MM.1S (cell line): ENCODE data around the gene CDKN2B-AS1.

Experiments
- DNase-seq: peaks from one replicate; pipeline ENCODE4 v3.0.0-alpha.2; 2015
- H2AFZ ChIP-seq: fragments of 300-600 bp; sonication (generic); 2 replicates; pipeline ENCODE4 v1.6.0; 2016; ENCODE audit warnings: antibody characterized with exemption, low read length
- H3F3A ChIP-seq: fragments of 300-600 bp; sonication (generic); 2 replicates; pipeline ENCODE4 v1.6.1; 2016; ENCODE audit warnings: mild to moderate bottlenecking, antibody characterized with exemption, low read length, moderate library complexity, mixed read lengths; ENCODE audit not compliant: insufficient read depth
- H3K27ac ChIP-seq: fragments of 300-600 bp; sonication (generic); 2 replicates; pipeline ENCODE4 v1.5.1; 2016; ENCODE audit warnings: mild to moderate bottlenecking, low read length
- H3K27me3 ChIP-seq: fragments of 300-600 bp; sonication (generic); replicated peaks from 2 replicates; pipeline ENCODE4 v1.6.0; 2016; ENCODE audit warnings: low read length; ENCODE audit not compliant: insufficient read depth
- H3K36me3 ChIP-seq: fragments of 300-600 bp; sonication (generic); replicated peaks from 2 replicates; pipeline ENCODE4 v1.6.1; 2016; ENCODE audit warnings: mild to moderate bottlenecking, low read length, mixed read lengths; ENCODE audit not compliant: insufficient read depth
- H3K4me1 ChIP-seq: fragments of 300-600 bp; sonication (generic); 2 replicates; pipeline ENCODE4 v1.6.1; 2016; ENCODE audit warnings: low read length, mixed read lengths
- H3K4me2 ChIP-seq: fragments of 300-600 bp; sonication (generic); 2 replicates; pipeline ENCODE4 v1.6.0; 2016; ENCODE audit warnings: low read depth, low read length
- H3K4me3 ChIP-seq: fragments of 300-600 bp; sonication (generic); 2 replicates; pipeline ENCODE4 v1.5.1; 2016; ENCODE audit warnings: low read length, mixed read lengths
- H3K79me2 ChIP-seq: fragments of 300-600 bp; sonication (generic); 2 replicates; pipeline ENCODE4 v1.6.1; 2016; ENCODE audit warnings: mixed run types, low read length, mixed read lengths
- H3K9ac ChIP-seq: fragments of 300-600 bp; sonication (generic); 2 replicates; pipeline ENCODE4 v1.6.1; 2016; ENCODE audit warnings: low read length, mixed read lengths
- H3K9me2 ChIP-seq: fragments of 300-600 bp; sonication (generic); replicated peaks from 2 replicates; pipeline ENCODE4 v1.6.1; 2016; ENCODE audit warnings: mild to moderate bottlenecking, low read length, mixed read lengths; ENCODE audit not compliant: insufficient read depth
- H3K9me3 ChIP-seq: fragments of 300-600 bp; sonication (generic); replicated peaks from 2 replicates; pipeline ENCODE4 v1.6.1; 2016; ENCODE audit warnings: mild to moderate bottlenecking, low read length, mixed read lengths; ENCODE audit not compliant: insufficient read depth
- H4K20me1 ChIP-seq: fragments of 300-600 bp; sonication (generic); 2 replicates; pipeline ENCODE4 v1.6.1; 2016; ENCODE audit warnings: mild to moderate bottlenecking, low read length, moderate library complexity, mixed read lengths; ENCODE audit not compliant: insufficient read depth
- CTCF ChIP-seq: fragments of 300-600 bp; sonication (generic); IDR thresholded peaks from 2 replicates; pipeline ENCODE4 v1.5.1; 2016; ENCODE audit warnings: antibody characterized with exemption, low read length, mixed read lengths
- EZH2 ChIP-seq: fragments of 300-600 bp; sonication (generic); optimal IDR thresholded peaks from 2 replicates; pipeline ENCODE3; 2017; ENCODE audit warnings: low read depth, mild to moderate bottlenecking, antibody characterized with exemption, low read length, mixed read lengths
- EZH2phosphoT487 ChIP-seq: fragments of 300-600 bp; sonication (generic); IDR thresholded peaks from 2 replicates; pipeline ENCODE4 v1.6.1; 2018; ENCODE audit warnings: antibody characterized with exemption, low read length

Gene CDKN2B-AS1

GRCh38 chr9:22100626-22101025 is 106.0 kb downstream of the CDKN2B-AS1 start:
- Histone ChIP-seq H3K9me2 (no peaks in the 10 kb centered on the region), H3K4me2 (peak overlapping the region; percentile 55; the same call in 1 of the 2 replicates), H3K27ac (no peak overlapping the region), H2AFZ (no peak overlapping the region), H3K27me3 (no peaks in the 10 kb centered on the region), H3K9me3 (no peaks in the 10 kb centered on the region), H3K4me3 (no peak overlapping the region), H3K9ac (no peak overlapping the region), H3K36me3 (no peaks in the 10 kb centered on the region), H3F3A (peaks cover 40% of the 10 kb centered on the region), H4K20me1 (no peaks in the 10 kb centered on the region), H3K79me2 (no peaks in the 10 kb centered on the region), H3K4me1 (peaks cover 42% of the 10 kb centered on the region)
- TF ChIP-seq EZH2phosphoT487 = no peak
- TF ChIP-seq CTCF = no peak; the same call in 1 of the 2 replicates
- TF ChIP-seq EZH2 = no peak
- DNase-seq = no peak

- Histone ChIP-seq H2AFZ (0 out of 2 replicates have a peak overlapping the region, but pooled peaks have one; percentile 19), H3K4me3 (peak overlapping the region; percentile 29; the same call in 1 of the 2 replicates), H3K79me2 (no peaks in the 10 kb centered on the region), H3K27ac (peak overlapping the region; percentile 83), H3K4me1 (peaks cover 49% of the 10 kb centered on the region), H4K20me1 (no peaks in the 10 kb centered on the region), H3K9ac (peak overlapping the region; percentile 31; the same call in 1 of the 2 replicates), H3K27me3 (no peaks in the 10 kb centered on the region), H3K9me2 (no peaks in the 10 kb centered on the region), H3K9me3 (no peaks in the 10 kb centered on the region), H3K4me2 (peak overlapping the region; percentile 55), H3F3A (peaks cover 40% of the 10 kb centered on the region), H3K36me3 (no peaks in the 10 kb centered on the region)
- peak; percentile 55 for DNase-seq
- TF ChIP-seq CTCF (no peak), EZH2phosphoT487 (no peak), EZH2 (no peak)
These were observed 107.8 kb downstream of the CDKN2B-AS1 start for GRCh38 chr9:22102146-22103053.

GRCh38 chr9:22103685-22104575 is 109.3 kb downstream of the CDKN2B-AS1 start:
- no peak for TF ChIP-seq EZH2phosphoT487
- TF ChIP-seq EZH2 = no peak
- TF ChIP-seq CTCF = no peak
- no peaks in the 10 kb centered on the region for H3K36me3 ChIP-seq
- no peaks in the 10 kb centered on the region for H3K79me2 ChIP-seq
- no peaks in the 10 kb centered on the region for H3K9me2 ChIP-seq
- no peaks in the 10 kb centered on the region for H3K9me3 ChIP-seq
- no peak overlapping the region for H3K9ac ChIP-seq
- no peaks in the 10 kb centered on the region for H4K20me1 ChIP-seq
- peaks cover 40% of the 10 kb centered on the region for H3F3A ChIP-seq
- no peak for DNase-seq
- no peaks in the 10 kb centered on the region for H3K27me3 ChIP-seq
- peaks cover 49% of the 10 kb centered on the region for H3K4me1 ChIP-seq
- peak overlapping the region; percentile 70; the same call in 1 of the 2 replicates for H3K27ac ChIP-seq
- H2AFZ ChIP-seq = no peak overlapping the region
- peak overlapping the region; percentile 57; the same call in 1 of the 2 replicates for H3K4me2 ChIP-seq
- no peak overlapping the region for H3K4me3 ChIP-seq
